HL-60 (cell line): Measurements from ENCODE around the gene MTCH2.

Experiments
- DNase-seq, 2 experiments: peaks; one replicate each; pipeline ENCODE4 v3.0.0-alpha.2; 2010 to 2020; ENCODE audit warnings: low read depth in 1 of 2, low spot score in 1 of 2
- H3K27ac ChIP-seq: fragments of 250-450 bp; sonication (Bioruptor Pico); replicated peaks from 2 replicates; pipeline ENCODE4 v1.5.1; 2020; ENCODE audit warnings: mild to moderate bottlenecking, moderate library complexity
- H3K27me3 ChIP-seq: fragments of 250-450 bp; sonication (Bioruptor Pico); 2 replicates; pipeline ENCODE4 v1.5.1; 2021; ENCODE audit warnings: mild to moderate bottlenecking, moderate library complexity; ENCODE audit not compliant: insufficient read depth, poor library complexity, severe bottlenecking
- H3K4me3 ChIP-seq: replicated peaks from 2 replicates; pipeline ENCODE4 v1.5.1; 2011; ENCODE audit warnings: mild to moderate bottlenecking, control low read depth, low read length; ENCODE audit not compliant: insufficient read depth
- CTCF ChIP-seq: IDR thresholded peaks from one replicate; pipeline ENCODE4 v1.5.1; 2011; ENCODE audit warnings: low read length, control low read depth, inconsistent platforms; ENCODE audit not compliant: insufficient read depth
- GABPA ChIP-seq: IDR thresholded peaks from 2 replicates; pipeline ENCODE4 v1.6.1; 2012; ENCODE audit warnings: low read depth
- POLR2AphosphoS5 ChIP-seq: IDR thresholded peaks from 2 replicates; pipeline ENCODE4 v1.6.1; 2012; ENCODE audit warnings: low read depth
- REST ChIP-seq: IDR thresholded peaks from 2 replicates; pipeline ENCODE4 v1.6.1; 2012; ENCODE audit warnings: low read depth; ENCODE audit not compliant: insufficient replicate concordance
- SPI1 ChIP-seq: IDR thresholded peaks from 2 replicates; pipeline ENCODE4 v1.6.1; 2012; ENCODE audit warnings: low read depth, mild to moderate bottlenecking, borderline replicate concordance

Gene MTCH2

GRCh38 chr11:47573321-47573720, 69.0 kb downstream of the MTCH2 start:
- no peaks in the 10 kb centered on the region for H3K27me3 ChIP-seq
- no peak overlapping the region for H3K4me3 ChIP-seq
- no peak for TF ChIP-seq POLR2AphosphoS5
- no peak for TF ChIP-seq CTCF
- no peak for TF ChIP-seq GABPA
- TF ChIP-seq REST, result no peak
- no peak for TF ChIP-seq SPI1
- DNase-seq, result no peak
- no peak overlapping the region for H3K27ac ChIP-seq

DNA sequence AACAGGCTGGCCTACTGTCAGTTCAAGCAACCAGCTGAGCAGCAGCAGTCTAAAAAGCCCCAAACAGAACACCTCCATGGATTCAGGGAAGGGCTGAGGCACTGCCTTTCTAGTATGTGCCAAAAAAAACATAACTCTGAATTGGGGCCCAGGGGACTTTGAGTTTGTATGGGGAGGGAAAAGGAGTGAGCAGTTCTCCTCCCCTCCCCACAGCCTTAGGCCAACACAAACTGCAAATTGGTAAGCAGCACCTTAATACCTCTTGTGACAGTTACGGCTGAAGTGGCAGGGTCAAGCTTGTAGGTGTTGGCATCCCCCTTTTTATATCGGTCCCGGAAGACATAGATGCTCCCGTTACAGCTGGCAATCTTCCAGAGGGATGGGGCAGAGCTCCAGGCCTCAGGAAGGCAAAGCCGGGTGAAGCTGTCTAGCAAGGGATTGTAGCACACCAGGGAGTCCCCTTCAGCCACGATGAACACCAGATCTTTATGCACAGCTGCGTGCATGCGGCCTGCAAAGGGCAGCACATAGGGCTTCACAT, 69.6 kb downstream of the MTCH2 start:
- no peak for TF ChIP-seq CTCF
- no peak for TF ChIP-seq SPI1
- TF ChIP-seq REST, result no peak
- TF ChIP-seq GABPA, result no peak
- no peak for TF ChIP-seq POLR2AphosphoS5
- Histone ChIP-seq H3K27me3 (no peaks in the 10 kb centered on the region), H3K4me3 (no peak overlapping the region), H3K27ac (no peak overlapping the region)
- DNase-seq, result no peak

GRCh38 chr11:47571895-47572294, 70.5 kb downstream of the MTCH2 start:
- Histone ChIP-seq H3K27me3 (no peaks in the 10 kb centered on the region), H3K4me3 (no peak overlapping the region), H3K27ac (no peak overlapping the region)
- TF ChIP-seq SPI1, result no peak
- no peak for TF ChIP-seq REST
- TF ChIP-seq POLR2AphosphoS5, result no peak
- no peak for TF ChIP-seq GABPA
- TF ChIP-seq CTCF, result no peak
- no peak for DNase-seq
